ENCODE data around the gene COPG2.

Gene COPG2

DNA sequence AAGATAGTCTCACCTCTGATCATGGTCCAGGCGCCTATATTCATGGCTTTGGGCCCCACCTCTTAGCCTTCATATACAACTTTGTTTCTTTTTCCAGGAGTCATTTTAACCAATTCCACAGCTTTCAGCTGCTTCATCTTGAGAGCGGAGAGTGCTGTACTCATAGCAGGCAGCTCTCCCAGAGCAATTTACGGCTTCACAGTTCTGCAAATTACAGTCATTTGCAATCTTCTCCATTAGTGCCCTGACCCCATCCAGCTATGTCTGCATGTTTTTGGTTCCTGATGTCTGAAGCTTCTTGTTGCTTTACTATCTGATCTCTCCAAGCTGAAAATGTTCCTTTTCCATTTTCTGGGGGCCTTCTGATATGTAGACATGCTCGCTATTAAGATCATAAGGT is 194.7 kb downstream of the COPG2 start:
- TF ChIP-seq, protein P1, sequence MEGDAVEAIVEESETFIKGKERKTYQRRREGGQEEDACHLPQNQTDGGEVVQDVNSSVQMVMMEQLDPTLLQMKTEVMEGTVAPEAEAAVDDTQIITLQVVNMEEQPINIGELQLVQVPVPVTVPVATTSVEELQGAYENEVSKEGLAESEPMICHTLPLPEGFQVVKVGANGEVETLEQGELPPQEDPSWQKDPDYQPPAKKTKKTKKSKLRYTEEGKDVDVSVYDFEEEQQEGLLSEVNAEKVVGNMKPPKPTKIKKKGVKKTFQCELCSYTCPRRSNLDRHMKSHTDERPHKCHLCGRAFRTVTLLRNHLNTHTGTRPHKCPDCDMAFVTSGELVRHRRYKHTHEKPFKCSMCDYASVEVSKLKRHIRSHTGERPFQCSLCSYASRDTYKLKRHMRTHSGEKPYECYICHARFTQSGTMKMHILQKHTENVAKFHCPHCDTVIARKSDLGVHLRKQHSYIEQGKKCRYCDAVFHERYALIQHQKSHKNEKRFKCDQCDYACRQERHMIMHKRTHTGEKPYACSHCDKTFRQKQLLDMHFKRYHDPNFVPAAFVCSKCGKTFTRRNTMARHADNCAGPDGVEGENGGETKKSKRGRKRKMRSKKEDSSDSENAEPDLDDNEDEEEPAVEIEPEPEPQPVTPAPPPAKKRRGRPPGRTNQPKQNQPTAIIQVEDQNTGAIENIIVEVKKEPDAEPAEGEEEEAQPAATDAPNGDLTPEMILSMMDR (IDR thresholded peaks at IDR 0.05; ENCODE audit: low read depth, low read length) = no peak
- no peak overlapping the region for H3K4me3 ChIP-seq (ENCODE audit: low read depth, low read length)

DNA sequence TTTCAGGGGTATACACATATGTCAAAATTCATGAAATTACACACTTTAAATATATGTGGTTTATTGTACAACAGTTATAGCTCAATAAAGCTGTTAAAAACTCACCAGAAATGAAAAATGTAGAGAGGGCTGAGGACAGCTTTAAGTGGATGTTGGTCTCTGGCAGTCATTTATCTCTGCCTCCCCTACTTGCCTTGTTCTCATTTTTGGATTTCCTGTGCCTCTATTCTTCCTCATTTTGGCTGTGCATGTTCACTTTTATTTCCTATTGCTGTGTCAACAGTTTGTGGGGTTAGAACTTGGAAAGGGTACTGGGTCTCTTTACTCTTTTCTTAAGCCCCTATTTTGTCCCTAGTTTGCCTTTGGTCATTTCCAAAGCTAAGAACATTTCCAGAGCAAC is 195.3 kb downstream of the COPG2 start:
- H3K4me3 ChIP-seq (ENCODE audit: low read depth, low read length) = no peak overlapping the region
- TF ChIP-seq, protein P1 (IDR thresholded peaks at IDR 0.05; ENCODE audit: low read depth, low read length) = no peak

DNA sequence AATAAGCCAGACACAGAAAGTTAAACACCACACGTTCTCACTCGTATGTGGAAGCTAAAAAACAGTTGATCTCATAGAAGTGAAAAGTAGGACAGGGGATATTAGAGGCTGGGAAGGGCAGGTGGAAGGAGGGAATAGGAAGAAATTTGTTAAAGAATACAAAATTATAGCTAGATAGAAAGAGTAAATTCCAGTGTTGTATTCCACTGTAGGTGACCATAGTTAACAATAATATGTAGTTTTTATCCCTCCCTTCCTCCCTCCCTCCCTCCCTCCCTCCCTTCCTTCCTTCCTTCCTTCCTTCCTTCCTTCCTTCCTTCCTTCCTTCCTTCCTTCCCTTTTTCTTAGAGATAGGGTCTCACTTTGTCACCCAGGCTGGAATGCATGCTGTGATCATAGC is 196.6 kb downstream of the COPG2 start:
- TF ChIP-seq, protein P1 (IDR thresholded peaks at IDR 0.05; ENCODE audit: low read depth, low read length) = no peak
- no peak overlapping the region for H3K4me3 ChIP-seq (ENCODE audit: low read depth, low read length)

DNA sequence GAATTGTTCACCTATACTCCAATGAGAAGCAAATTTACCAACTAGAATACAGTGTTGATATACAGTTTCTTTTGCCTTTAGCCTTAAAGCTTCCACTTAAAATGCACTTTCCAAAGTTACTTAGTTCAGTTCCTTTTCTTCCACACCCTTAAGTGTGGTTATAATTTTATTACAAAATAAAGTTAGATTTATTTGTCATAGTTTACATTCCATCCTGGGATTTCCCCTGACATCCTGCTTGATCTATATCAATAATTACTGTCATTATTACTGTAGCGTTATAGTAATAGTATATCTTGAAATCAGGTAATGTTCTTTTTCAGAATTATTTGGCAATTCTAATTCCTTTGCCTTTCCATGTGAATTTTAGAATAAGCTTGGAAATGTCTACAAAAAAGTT is 199.9 kb downstream of the COPG2 start:
- TF ChIP-seq, protein P1 (IDR thresholded peaks at IDR 0.05; ENCODE audit: low read depth, low read length) = no peak
- H3K4me3 ChIP-seq (ENCODE audit: low read depth, low read length) = no peak overlapping the region

DNA sequence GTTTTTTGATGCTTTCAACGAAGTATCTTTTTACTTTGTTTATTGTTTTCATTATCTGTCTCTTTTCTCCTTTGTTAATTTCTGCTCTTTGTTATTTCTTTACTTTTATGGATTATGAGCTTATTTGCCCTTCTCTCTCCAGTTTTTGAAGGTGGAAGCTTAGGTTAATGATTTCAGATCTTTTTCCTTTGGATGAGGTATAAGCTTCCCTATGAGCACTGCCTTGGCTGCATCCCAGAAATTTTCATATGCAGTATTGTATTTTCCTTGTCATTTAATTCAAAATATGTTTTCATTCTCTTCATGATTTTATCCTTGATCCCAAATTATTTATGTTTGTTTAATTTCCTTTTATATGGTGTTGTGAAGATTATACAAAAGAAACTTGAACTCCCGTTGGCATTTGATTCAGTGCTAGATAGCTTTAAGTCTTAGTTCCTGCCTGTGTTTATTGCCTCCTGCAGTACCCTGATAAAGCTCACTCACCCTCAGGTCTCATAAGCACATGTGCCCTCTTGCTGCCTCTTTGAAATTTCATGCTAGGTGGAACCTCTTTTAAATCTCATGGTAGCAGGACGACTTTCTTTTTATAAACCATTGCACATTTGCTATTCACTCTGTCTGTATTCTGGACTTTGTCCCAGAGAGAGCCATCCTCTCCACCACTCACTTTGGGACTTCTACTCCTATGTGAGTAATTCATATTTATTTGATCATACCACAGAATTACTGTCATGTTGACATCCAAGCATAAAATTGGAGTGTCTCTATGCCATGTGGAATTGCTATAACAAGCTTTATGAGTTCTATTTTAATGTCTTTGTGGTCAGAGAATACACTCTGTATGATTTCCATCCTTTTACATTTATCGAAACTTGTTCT is 204.8 kb downstream of the COPG2 start:
- H3K4me3 ChIP-seq (ENCODE audit: low read depth, low read length) = no peak overlapping the region

DNA sequence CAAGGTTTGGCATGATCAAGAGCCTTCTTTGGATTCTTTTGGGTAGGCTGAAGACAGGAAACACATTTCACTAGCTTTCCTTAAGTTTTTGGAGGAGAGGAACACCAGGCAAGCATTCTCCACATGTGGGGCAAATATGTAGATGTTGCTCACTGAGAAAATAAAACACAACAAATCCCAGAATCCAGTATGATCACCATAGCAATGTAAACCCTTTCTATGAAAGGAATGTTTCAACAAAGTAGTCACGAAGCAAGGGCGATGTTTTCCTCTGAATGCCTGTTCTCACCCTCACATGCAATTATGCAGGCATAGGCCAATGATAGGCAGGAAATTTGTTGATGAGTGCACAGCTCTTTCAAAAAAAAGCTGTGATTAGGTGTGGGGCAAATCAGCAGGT is 207.3 kb downstream of the COPG2 start:
- TF ChIP-seq, protein P1 (IDR thresholded peaks at IDR 0.05; ENCODE audit: low read depth, low read length) = no peak
- no peak overlapping the region for H3K4me3 ChIP-seq (ENCODE audit: low read depth, low read length)

More for the DNA sequence above, 204.8 kb downstream of the COPG2 start:
- TF ChIP-seq, protein P1 (IDR thresholded peaks at IDR 0.05; ENCODE audit: low read depth, low read length) = no peak

DNA sequence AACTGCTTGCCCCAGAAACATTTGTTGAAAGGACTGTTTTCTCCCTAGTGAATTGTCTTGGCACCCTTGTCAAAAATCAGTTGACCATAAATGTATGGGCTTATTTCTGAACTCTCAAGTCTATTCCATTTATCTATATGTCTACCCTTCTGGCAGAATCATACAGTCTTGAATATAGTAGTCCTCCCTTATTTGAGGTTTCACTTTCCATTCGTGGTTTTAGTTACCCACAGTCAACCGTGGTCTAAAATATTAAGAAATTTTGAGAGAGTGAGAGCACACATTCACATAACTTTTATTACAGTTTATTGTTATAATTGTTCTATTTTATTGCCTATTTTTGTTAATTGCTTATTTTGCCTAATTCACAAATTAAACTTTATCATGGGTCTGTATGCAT is 210.3 kb downstream of the COPG2 start:
- TF ChIP-seq, protein P1 (IDR thresholded peaks at IDR 0.05; ENCODE audit: low read depth, low read length) = no peak
- H3K4me3 ChIP-seq (ENCODE audit: low read depth, low read length) = no peak overlapping the region

All from WI38 (cell line).